Smooth muscle cell (in vitro differentiated cells): ENCODE data around the gene THYN1. TPM values are rescaled to one million over a fixed set of nuclear protein-coding genes. Genes with fewer than 3 reads are reported as not detected.
"Not testable (repeated sequence)": the region's sequence is repeated elsewhere in the genome, so short reads cannot be mapped to it uniquely, and the experiment has no call there.

ENCODE experiments used
- DNase-seq: peaks from one replicate; lab custom pipeline; 2025; ENCODE audit not compliant: unreplicated experiment; lab: John Stamatoyannopoulos, UW
- H2AFZ ChIP-seq: fragments of 200-600 bp; sonication (generic); 2 replicates; pipeline ENCODE4 v1.6.0; 2016; ENCODE audit warnings: antibody characterized with exemption, low read depth, mild to moderate bottlenecking
- H3F3A ChIP-seq: fragments of 200-600 bp; sonication (generic); 2 replicates; pipeline ENCODE4 v1.6.0; 2017; ENCODE audit warnings: antibody characterized with exemption, low read depth
- H3K27ac ChIP-seq: fragments of 200-600 bp; sonication (generic); 2 replicates; pipeline ENCODE4 v1.5.1; 2016; ENCODE audit warnings: low read depth, mild to moderate bottlenecking
- H3K27me3 ChIP-seq: fragments of 200-600 bp; sonication (generic); 2 replicates; pipeline ENCODE4 v1.6.1; 2016; ENCODE audit warnings: low read depth, mild to moderate bottlenecking
- H3K36me3 ChIP-seq: fragments of 200-600 bp; sonication (generic); 2 replicates; pipeline ENCODE4 v1.5.1; 2016; ENCODE audit warnings: low read depth
- H3K4me1 ChIP-seq: fragments of 200-600 bp; sonication (generic); 2 replicates; pipeline ENCODE4 v1.5.1; 2016; ENCODE audit warnings: low read depth
- H3K4me2 ChIP-seq: fragments of 200-600 bp; sonication (generic); 2 replicates; pipeline ENCODE4 v1.6.0; 2016; ENCODE audit warnings: mild to moderate bottlenecking
- H3K4me3 ChIP-seq: fragments of 200-600 bp; sonication (generic); 2 replicates; pipeline ENCODE4 v1.5.1; 2016; ENCODE audit warnings: mild to moderate bottlenecking
- H3K79me2 ChIP-seq: fragments of 200-600 bp; sonication (generic); 2 replicates; pipeline ENCODE4 v1.6.0; 2016; ENCODE audit warnings: low read depth, mild to moderate bottlenecking
- H3K9ac ChIP-seq: fragments of 200-600 bp; sonication (generic); 2 replicates; pipeline ENCODE4 v1.6.0; 2016; ENCODE audit warnings: low read depth
- H3K9me3 ChIP-seq: fragments of 200-600 bp; sonication (generic); replicated peaks from 2 replicates; pipeline ENCODE4 v1.5.1; 2016; ENCODE audit warnings: low read depth
- H4K20me1 ChIP-seq: fragments of 200-600 bp; sonication (generic); 2 replicates; pipeline ENCODE4 v1.6.0; 2016; ENCODE audit warnings: low read depth
- CTCF ChIP-seq: fragments of 200-600 bp; sonication (generic); IDR thresholded peaks from 2 replicates; pipeline ENCODE4 v1.5.1; 2017; ENCODE audit warnings: borderline replicate concordance, mild to moderate bottlenecking, antibody characterized with exemption; ENCODE audit not compliant: insufficient read depth, poor library complexity, severe bottlenecking
- WGBS: methylation state at CpG from one replicate; pipeline ENCODE4 v1.1.7; 2016; ENCODE audit warnings: low lambda C conversion rate; 5-methylcytosine and 5-hydroxymethylcytosine counted together
- polyA plus RNA-seq: library from polyadenylated mRNA; unstranded; fragments of >200 nt; fragmentation: Nextera tagmentation; extraction: Ambion mirVana; gene quantifications from 2 replicates; pipeline ENCODE4 v1.2.1, GENCODE V29; 2016
- total RNA-seq: library from RNA; depleted of rRNA; stranded (reverse); fragments of >200 nt; gene quantifications from 2 replicates; pipeline ENCODE4 v1.2.3, GENCODE V29; 2014

The THYN1 gene
- total and polyA plus RNA-seq, 2 experiments from 2014 or later = 41.3 to 49.7 TPM

DNA sequence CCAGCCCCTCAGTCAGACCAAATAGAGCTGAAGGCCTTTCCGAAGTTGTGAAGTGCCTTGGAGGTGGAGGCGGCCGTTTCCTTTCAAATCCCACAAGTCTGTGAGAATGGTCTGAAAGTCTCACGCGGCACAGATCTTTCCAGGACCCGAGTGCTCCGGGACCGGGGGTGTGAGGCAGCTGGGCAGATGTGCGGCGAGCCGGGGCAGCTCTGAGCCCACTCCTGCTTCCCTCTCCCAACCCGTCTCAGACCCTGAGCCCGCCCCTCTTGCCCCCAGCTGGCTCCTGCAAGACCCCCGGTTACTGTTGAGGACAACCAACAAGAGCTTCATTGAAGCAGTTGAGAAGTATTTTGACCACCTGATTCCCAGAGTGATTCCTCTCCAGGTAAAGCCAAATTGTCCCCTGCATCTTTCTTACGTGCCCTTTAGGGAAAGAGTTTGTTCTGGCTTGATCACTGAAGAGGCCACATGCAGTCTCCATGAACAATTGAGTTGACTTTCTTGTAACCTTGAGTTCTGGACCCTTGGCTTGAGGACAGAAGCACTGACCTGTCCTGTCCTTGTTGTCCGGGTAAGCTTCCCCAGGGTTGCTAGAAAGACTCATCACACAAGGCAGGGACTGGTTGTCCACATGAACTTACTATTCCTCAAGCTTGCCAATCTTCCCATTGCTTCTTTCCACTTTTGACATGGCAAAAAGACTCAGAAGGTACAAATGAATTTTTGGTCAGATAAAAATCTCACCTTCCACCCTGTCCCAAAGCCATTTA lies 30.5 kb upstream of the THYN1 start:
- Histone ChIP-seq H3K4me3 (no peak overlapping the region), H3K4me2 (no peak overlapping the region), H3K27me3 (peaks cover 17% of the 10 kb centered on the region), H3K9ac (no peak overlapping the region), H3K27ac (no peak overlapping the region), H3K9me3 (no peaks in the 10 kb centered on the region), H3K79me2 (no peaks in the 10 kb centered on the region), H2AFZ (no peak overlapping the region), H4K20me1 (no peaks in the 10 kb centered on the region), H3F3A (no peaks in the 10 kb centered on the region), H3K36me3 (no peaks in the 10 kb centered on the region), H3K4me1 (no peaks in the 10 kb centered on the region)
- WGBS = 90% methylated on average over 16 of the region's 16 CpGs
- TF ChIP-seq CTCF = no peak
- no peak for DNase-seq

DNA sequence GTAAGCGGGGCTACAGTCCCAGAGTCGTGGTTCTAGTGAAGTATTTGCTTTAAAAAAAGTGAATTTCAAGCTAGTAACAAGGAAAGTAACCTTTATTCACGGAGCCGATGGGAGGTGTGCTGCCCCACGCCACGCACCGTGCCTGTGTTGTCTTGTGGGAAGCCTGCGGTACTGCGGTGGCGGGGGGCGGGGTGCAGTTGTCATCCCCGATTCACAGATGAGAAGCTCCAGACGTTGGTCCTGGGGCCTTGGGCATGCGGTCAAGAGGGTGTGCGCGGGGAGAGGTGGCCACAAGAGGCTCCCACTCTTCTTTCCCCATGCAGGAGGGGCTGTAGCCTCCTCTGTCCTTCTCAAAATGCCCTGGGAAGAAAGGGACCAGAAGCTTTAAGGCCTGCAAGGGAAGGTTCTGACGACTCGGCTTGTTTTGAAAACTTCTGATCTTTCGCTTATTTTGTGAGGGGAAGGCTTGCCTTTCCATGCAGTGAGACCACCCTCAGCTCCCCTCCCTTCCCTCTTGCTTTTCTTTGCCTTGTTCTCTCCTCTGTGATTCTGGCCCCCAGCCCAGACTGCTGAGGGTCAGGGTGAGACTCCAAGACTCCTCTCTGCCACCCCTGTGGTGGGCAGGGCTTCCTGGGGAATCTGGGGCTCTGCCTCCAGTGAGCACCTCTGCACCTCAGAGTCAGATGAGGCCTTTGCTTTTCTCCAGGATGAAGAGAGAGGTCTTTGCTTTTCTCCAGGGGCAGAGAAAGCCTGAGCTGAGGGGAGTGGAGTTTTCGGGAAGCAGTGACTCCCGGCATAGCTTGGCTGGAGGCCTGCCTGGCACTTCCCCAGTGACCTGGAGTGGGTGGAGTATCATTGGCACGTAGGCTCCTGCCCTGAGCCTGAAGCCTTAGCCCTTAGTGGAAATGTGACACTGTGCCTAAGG lies 29.2 kb upstream of the THYN1 start:
- H3K4me2 ChIP-seq = no peak overlapping the region
- TF ChIP-seq CTCF = no peak
- no peaks in the 10 kb centered on the region for H4K20me1 ChIP-seq
- no peak overlapping the region for H3K27ac ChIP-seq
- H3K9ac ChIP-seq = no peak overlapping the region
- no peak overlapping the region for H3K4me3 ChIP-seq
- H3K27me3 ChIP-seq = peaks cover 29% of the 10 kb centered on the region
- H3K9me3 ChIP-seq = no peaks in the 10 kb centered on the region
- DNase-seq = no peak
- H3K79me2 ChIP-seq = no peaks in the 10 kb centered on the region
- H3K4me1 ChIP-seq = no peaks in the 10 kb centered on the region
- no peaks in the 10 kb centered on the region for H3K36me3 ChIP-seq
- 96% methylated on average over 22 of the region's 22 CpGs for WGBS
- no peak overlapping the region for H2AFZ ChIP-seq
- no peaks in the 10 kb centered on the region for H3F3A ChIP-seq

DNA sequence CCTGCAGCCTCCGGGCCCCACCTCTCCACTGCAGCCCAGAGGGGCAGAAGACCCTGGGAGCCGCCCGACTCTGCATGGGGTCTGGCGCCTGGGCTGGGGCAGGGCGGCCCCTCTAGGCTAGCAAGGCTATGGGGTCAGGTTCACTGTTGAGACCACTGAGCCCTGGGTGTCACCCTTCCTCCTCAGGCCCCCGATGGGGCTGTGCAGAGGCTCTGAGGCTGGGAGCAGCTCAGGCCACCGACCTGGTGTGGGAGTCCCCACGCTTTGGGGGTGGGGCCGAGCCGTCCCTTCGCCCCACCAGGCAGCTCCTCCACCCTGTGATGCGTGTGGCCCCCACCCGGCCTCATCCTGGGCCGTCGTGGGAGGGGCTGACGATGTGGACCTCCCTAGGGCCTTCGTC lies 28.5 kb upstream of the THYN1 start:
- not testable (repeated sequence) for H3K79me2 ChIP-seq, H3K9ac ChIP-seq, H4K20me1 ChIP-seq, DNase-seq, H2AFZ ChIP-seq, H3K4me3 ChIP-seq, H3F3A ChIP-seq, H3K27ac ChIP-seq, H3K4me1 ChIP-seq, H3K9me3 ChIP-seq, H3K4me2 ChIP-seq, H3K36me3 ChIP-seq
- whole genome bisulfite sequencing = 93% methylated on average over 8 of the region's 17 CpGs
- peaks cover 37% of the 10 kb centered on the region for H3K27me3 ChIP-seq

DNA sequence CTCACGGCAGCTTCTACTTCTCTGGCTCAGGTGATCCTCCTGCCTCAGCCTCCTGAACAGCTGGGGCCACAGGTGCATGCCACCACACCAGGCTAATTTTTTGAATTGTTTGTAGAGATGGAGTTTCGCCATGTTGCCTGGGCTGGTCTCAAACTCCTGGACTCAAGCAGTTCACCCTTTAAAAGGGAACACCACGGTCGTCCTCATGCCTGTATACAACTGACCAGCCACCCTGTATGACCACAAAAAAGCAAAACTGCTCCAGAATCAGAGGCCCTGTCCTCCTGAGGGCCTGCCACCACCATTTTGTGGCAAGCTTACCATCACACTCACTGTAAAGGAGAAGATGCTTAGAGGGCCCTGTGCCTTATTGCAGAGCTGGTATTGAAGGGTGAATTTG lies 25.2 kb upstream of the THYN1 start:
- H3K27ac ChIP-seq = no peak overlapping the region
- peaks cover 17% of the 10 kb centered on the region for H3K4me1 ChIP-seq
- peaks cover 70% of the 10 kb centered on the region for H3K27me3 ChIP-seq
- no peaks in the 10 kb centered on the region for H3K79me2 ChIP-seq
- no peaks in the 10 kb centered on the region for H3F3A ChIP-seq
- no peak overlapping the region for H3K4me2 ChIP-seq
- no peak overlapping the region for H3K4me3 ChIP-seq
- H3K9me3 ChIP-seq = no peaks in the 10 kb centered on the region
- no peak for DNase-seq
- 95% methylated on average over 4 of the region's 4 CpGs for WGBS
- H2AFZ ChIP-seq = no peak overlapping the region
- no peaks in the 10 kb centered on the region for H4K20me1 ChIP-seq
- TF ChIP-seq CTCF = no peak
- no peaks in the 10 kb centered on the region for H3K36me3 ChIP-seq
- no peak overlapping the region for H3K9ac ChIP-seq
